HEK293 (cell line): Measurements from ENCODE around the gene RAX2.

ENCODE experiments used
- CTCF ChIA-PET: fragments of 350-600 bp; formaldehyde crosslinking; extraction: SDS; loops from one replicate; lab custom pipeline; 2021; ENCODE audit warnings: antibody characterized with exemption; lab: Yijun Ruan, JAX
- POLR2A ChIA-PET: fragments of 300-600 bp; formaldehyde crosslinking; extraction: SDS; loops from one replicate; lab custom pipeline; 2020; ENCODE audit warnings: antibody characterized with exemption, inconsistent platforms; lab: Yijun Ruan, JAX
- H3K27ac ChIP-seq: fragments of 200-500 bp; sonication (Bioruptor generic); 2 replicates; pipeline ENCODE4 v1.5.1; 2014; ENCODE audit warnings: low read depth, low read length, control low read depth, inconsistent platforms; ENCODE audit errors: extremely low read depth
- H3K36me3 ChIP-seq, 2 experiments: fragments of 200-500 bp in 1 of 2; sonication (Bioruptor generic) in 1 of 2; 1 replicate in 1 of 2; 2 replicates in 1 of 2; pipeline ENCODE4 v1.5.1; 2014 to 2017; ENCODE audit warnings: inconsistent platforms in 2 of 2, low read length in 2 of 2; ENCODE audit not compliant: control insufficient read depth in 2 of 2, insufficient read depth in 1 of 2
- H3K4me1 ChIP-seq: fragments of 200-500 bp; sonication (Bioruptor generic); 2 replicates; pipeline ENCODE4 v1.5.1; 2014; ENCODE audit warnings: mild to moderate bottlenecking, low read length, inconsistent platforms; ENCODE audit not compliant: control insufficient read depth, insufficient read depth
- H3K4me3 ChIP-seq: 2 replicates; pipeline ENCODE4 v1.5.1; 2011; ENCODE audit warnings: low read depth, mild to moderate bottlenecking, control low read depth, low read length, moderate library complexity
- H3K9me3 ChIP-seq: fragments of 200-500 bp; sonication (Bioruptor generic); 2 replicates; pipeline ENCODE4 v1.5.1; 2014; ENCODE audit warnings: low read depth, low read length, inconsistent platforms; ENCODE audit not compliant: control insufficient read depth, insufficient read depth
- GLI4 ChIP-seq: fragments of 450-650 bp; formaldehyde crosslinking; IDR thresholded peaks from 2 replicates; pipeline ENCODE4 v1.5.1; 2016; ENCODE audit warnings: missing biosample characterization, missing genetic modification characterization
- KLF1 ChIP-seq: fragments of 450-650 bp; formaldehyde crosslinking; IDR thresholded peaks from 2 replicates; pipeline ENCODE4 v1.5.1; 2016; ENCODE audit warnings: missing biosample characterization, missing genetic modification characterization
- KLF16 ChIP-seq: fragments of 450-650 bp; formaldehyde crosslinking; IDR thresholded peaks from 2 replicates; pipeline ENCODE4 v1.5.1; 2017; ENCODE audit warnings: missing biosample characterization, missing genetic modification characterization
- TCF7L2 ChIP-seq: IDR thresholded peaks from 2 replicates; pipeline ENCODE4 v1.6.1; 2011; ENCODE audit warnings: low read depth, mild to moderate bottlenecking, inconsistent platforms, low read length, moderate library complexity, borderline replicate concordance
- ZBTB44 ChIP-seq: fragments of 450-650 bp; IDR thresholded peaks from 2 replicates; pipeline ENCODE4 v1.5.1; 2018; ENCODE audit warnings: missing biosample characterization, mild to moderate bottlenecking, missing genetic modification characterization
- ZBTB6 ChIP-seq: fragments of 450-650 bp; formaldehyde crosslinking; IDR thresholded peaks from 2 replicates; pipeline ENCODE4 v1.5.1; 2017; ENCODE audit warnings: missing biosample characterization, missing genetic modification characterization
- ZFP69B ChIP-seq: fragments of 450-650 bp; formaldehyde crosslinking; IDR thresholded peaks from 2 replicates; pipeline ENCODE4 v1.5.1; 2016; ENCODE audit warnings: missing biosample characterization, missing genetic modification characterization
- ZNF121 ChIP-seq: fragments of 450-650 bp; formaldehyde crosslinking; IDR thresholded peaks from 2 replicates; pipeline ENCODE4 v1.5.1; 2016; ENCODE audit warnings: missing biosample characterization, missing genetic modification characterization
- ZNF214 ChIP-seq: fragments of 450-650 bp; formaldehyde crosslinking; IDR thresholded peaks from 2 replicates; pipeline ENCODE4 v1.5.1; 2017; ENCODE audit warnings: missing biosample characterization, mild to moderate bottlenecking, missing genetic modification characterization, borderline replicate concordance
- ZNF266 ChIP-seq: fragments of 450-650 bp; formaldehyde crosslinking; IDR thresholded peaks from 2 replicates; pipeline ENCODE4 v1.5.1; 2016; ENCODE audit warnings: missing biosample characterization, missing genetic modification characterization, low read depth
- ZNF341 ChIP-seq: fragments of 450-650 bp; formaldehyde crosslinking; IDR thresholded peaks from 2 replicates; pipeline ENCODE4; 2016; ENCODE audit warnings: low read depth, missing biosample characterization, missing genetic modification characterization
- ZNF514 ChIP-seq: fragments of 450-650 bp; formaldehyde crosslinking; IDR thresholded peaks from 2 replicates; pipeline ENCODE4 v1.5.1; 2016; ENCODE audit warnings: missing biosample characterization, missing genetic modification characterization
- ZNF558 ChIP-seq: fragments of 450-650 bp; formaldehyde crosslinking; IDR thresholded peaks from 2 replicates; pipeline ENCODE4 v1.5.1; 2016; ENCODE audit warnings: missing biosample characterization, missing genetic modification characterization
- ZNF645 ChIP-seq: fragments of 450-650 bp; formaldehyde crosslinking; IDR thresholded peaks from 2 replicates; pipeline ENCODE4; 2016; ENCODE audit warnings: missing biosample characterization, missing genetic modification characterization
- ZNF670 ChIP-seq: fragments of 450-650 bp; formaldehyde crosslinking; IDR thresholded peaks from 2 replicates; pipeline ENCODE4 v1.5.1; 2016; ENCODE audit warnings: missing biosample characterization, missing genetic modification characterization, low read depth
- ZNF785 ChIP-seq: fragments of 450-650 bp; formaldehyde crosslinking; IDR thresholded peaks from 2 replicates; pipeline ENCODE4 v1.5.1; 2016; ENCODE audit warnings: missing biosample characterization, missing genetic modification characterization
- ZSCAN16 ChIP-seq: fragments of 450-650 bp; formaldehyde crosslinking; IDR thresholded peaks from 2 replicates; pipeline ENCODE4 v1.5.1; 2016; ENCODE audit warnings: missing biosample characterization, missing genetic modification characterization
- ZSCAN18 ChIP-seq: fragments of 450-650 bp; formaldehyde crosslinking; IDR thresholded peaks from 2 replicates; pipeline ENCODE4 v1.5.1; 2016; ENCODE audit warnings: missing biosample characterization, missing genetic modification characterization
- TF ChIP-seq, protein P1 (sequence below): fragments of 450-650 bp; formaldehyde crosslinking; IDR thresholded peaks from 2 replicates; pipeline ENCODE4 v1.5.1; 2016; ENCODE audit warnings: missing biosample characterization, missing genetic modification characterization
- TF ChIP-seq, protein P2 (sequence below): fragments of 450-650 bp; formaldehyde crosslinking; IDR thresholded peaks from 2 replicates; pipeline ENCODE4 v1.5.1; 2016; ENCODE audit warnings: missing biosample characterization, missing genetic modification characterization

The RAX2 gene

DNA sequence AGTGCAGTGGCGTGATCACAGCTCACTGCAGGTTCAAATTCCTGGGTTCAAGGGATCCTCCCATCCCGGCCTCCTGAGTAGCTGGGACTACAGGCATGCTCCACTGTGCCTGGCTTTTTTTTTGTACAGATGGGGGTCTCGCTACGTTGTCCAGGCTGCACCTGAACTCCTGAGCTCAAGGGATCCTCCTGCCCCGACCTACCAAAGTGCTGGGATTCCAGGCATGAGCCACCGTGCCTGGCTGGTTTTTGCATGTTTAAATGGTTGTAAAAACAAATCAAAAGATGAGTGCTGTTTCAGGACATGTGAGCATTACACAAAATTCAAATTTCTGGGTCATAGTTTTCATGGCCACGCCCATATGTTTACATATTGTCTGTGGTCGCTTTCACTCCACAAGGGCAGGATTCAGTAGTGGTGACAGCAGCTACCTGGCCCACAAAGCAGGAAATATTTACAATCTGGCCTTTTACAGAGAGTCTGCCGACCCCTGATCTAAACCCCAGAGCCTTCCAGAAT is 8.8 kb upstream of the RAX2 start:
- ChIA-PET CTCF (no interaction called here), POLR2A (interaction anchor here (1.5 kb wide), 1 partner anchor 11 kb away, joined by 6 read pairs; no protein-coding TSS in a partner anchor)
- Histone ChIP-seq H3K4me3 (no peak overlapping the region), H3K36me3 (no peaks in the 10 kb centered on the region), H3K9me3 (no peaks in the 10 kb centered on the region), H3K27ac (no peak overlapping the region), H3K4me1 (no peaks in the 10 kb centered on the region)
- TF ChIP-seq KLF16 (no peak), GLI4 (tag by site-specific recombination) (no peak), ZNF670 (tag by site-specific recombination) (no peak), ZNF514 (tag by site-specific recombination) (no peak), ZNF645 (no peak), ZFP69B (no peak), ZBTB6 (tag by site-specific recombination) (no peak), ZSCAN16 (no peak), TCF7L2 (no peak), ZNF785 (tag by site-specific recombination) (no peak), ZNF266 (tag by site-specific recombination) (peak; percentile 78; the same call in 1 of the 2 replicates), ZNF121 (tag by site-specific recombination) (peak; percentile 66; the same call in 1 of the 2 replicates)
- TF ChIP-seq, protein P1, sequence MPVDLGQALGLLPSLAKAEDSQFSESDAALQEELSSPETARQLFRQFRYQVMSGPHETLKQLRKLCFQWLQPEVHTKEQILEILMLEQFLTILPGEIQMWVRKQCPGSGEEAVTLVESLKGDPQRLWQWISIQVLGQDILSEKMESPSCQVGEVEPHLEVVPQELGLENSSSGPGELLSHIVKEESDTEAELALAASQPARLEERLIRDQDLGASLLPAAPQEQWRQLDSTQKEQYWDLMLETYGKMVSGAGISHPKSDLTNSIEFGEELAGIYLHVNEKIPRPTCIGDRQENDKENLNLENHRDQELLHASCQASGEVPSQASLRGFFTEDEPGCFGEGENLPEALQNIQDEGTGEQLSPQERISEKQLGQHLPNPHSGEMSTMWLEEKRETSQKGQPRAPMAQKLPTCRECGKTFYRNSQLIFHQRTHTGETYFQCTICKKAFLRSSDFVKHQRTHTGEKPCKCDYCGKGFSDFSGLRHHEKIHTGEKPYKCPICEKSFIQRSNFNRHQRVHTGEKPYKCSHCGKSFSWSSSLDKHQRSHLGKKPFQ (tag by site-specific recombination), result no peak

DNA sequence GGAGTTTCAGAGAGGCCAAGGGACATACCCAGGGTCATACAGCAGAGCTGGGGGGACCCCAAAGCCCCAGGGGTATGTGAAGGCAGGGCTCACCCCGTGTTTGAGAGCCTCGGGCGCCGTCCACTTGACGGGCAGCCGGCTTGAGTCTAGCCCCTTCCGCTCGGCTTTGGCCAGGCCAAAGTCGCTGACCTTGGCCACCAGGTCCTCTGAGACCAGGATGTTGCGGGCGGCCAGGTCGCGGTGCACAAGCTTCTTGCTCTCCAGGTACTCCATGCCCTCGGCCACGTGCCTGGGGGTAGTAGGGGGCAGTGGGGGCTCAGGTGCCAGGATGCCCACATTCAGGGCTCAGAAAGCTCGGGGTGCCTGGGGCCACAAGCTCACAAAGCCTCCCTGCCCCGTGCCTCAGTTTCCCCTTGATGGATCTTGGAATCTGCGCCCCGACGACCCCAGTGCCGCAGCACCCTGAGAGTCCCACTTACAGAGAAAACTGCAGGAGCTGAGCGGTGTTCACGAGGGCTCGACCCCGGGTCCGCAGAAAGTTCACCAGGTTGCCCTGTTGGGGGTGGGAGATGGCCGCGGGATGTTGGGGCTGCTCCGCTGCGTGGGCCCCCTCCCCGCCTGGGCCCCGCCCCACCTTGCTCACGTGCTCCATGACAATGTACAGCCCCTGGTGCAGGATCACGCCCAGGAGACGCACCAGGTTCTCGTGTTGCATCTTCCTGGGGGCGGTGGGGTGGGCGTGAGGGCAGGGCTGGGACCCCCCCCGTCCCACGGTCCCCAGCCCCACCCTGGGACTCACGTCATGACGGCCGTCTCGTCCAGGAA is 7.1 kb upstream of the RAX2 start:
- H3K9me3 ChIP-seq, result no peaks in the 10 kb centered on the region
- no peak overlapping the region for H3K4me3 ChIP-seq
- no peak overlapping the region for H3K27ac ChIP-seq
- no peaks in the 10 kb centered on the region for H3K4me1 ChIP-seq
- TF ChIP-seq ZNF558 (no peak), ZSCAN18 (no peak), ZBTB44 (tag by site-specific recombination) (no peak), ZNF214 (no peak), KLF1 (0 out of 2 replicates have a peak, but pooled peaks have one; percentile 11), ZNF341 (tag by site-specific recombination) (peak; percentile 43)
- TF ChIP-seq, protein P2, sequence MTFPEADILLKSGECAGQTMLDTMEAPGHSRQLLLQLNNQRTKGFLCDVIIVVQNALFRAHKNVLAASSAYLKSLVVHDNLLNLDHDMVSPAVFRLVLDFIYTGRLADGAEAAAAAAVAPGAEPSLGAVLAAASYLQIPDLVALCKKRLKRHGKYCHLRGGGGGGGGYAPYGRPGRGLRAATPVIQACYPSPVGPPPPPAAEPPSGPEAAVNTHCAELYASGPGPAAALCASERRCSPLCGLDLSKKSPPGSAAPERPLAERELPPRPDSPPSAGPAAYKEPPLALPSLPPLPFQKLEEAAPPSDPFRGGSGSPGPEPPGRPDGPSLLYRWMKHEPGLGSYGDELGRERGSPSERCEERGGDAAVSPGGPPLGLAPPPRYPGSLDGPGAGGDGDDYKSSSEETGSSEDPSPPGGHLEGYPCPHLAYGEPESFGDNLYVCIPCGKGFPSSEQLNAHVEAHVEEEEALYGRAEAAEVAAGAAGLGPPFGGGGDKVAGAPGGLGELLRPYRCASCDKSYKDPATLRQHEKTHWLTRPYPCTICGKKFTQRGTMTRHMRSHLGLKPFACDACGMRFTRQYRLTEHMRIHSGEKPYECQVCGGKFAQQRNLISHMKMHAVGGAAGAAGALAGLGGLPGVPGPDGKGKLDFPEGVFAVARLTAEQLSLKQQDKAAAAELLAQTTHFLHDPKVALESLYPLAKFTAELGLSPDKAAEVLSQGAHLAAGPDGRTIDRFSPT (tag by site-specific recombination), result 0 out of 2 replicates have a peak, but pooled peaks have one; percentile 17
- H3K36me3 ChIP-seq, result no peaks in the 10 kb centered on the region
- ChIA-PET CTCF (no interaction called here), POLR2A (interaction anchor here (0.5 to 1.1 kb wide), 2 partner anchors 16 to 1091 kb away, joined by 3 to 4 read pairs; partner anchors contain the start of gene MRPL54)
